Measurements from ENCODE around the gene MDFI.

GRCh38 chr6:41626022-41626421, 12.2 kb upstream of the MDFI start:
- TF ChIP-seq EZH2 (IDR thresholded peaks at IDR 0.05) (no peak), POLR2AphosphoS5 (IDR thresholded peaks at IDR 0.05; ENCODE audit: borderline replicate concordance, low read depth, low read length) (no peak), FOXP2 (optimal IDR thresholded peaks at IDR 0.05; ENCODE audit: control extremely low read depth, extremely low read length, insufficient read depth) (no peak)
